Measurements from ENCODE around the gene PCGF5. TPM values are rescaled to one million over a fixed set of nuclear protein-coding genes. Genes with fewer than 3 reads are reported as not detected.
"Not testable (repeated sequence)": the region's sequence is repeated elsewhere in the genome, so short reads cannot be mapped to it uniquely, and the experiment has no call there.

The PCGF5 gene
- total RNA-seq, 1 experiment from 2014 or later: 4.8 TPM

GRCh38 chr10:91313796-91314485 lies 93.5 kb downstream of the PCGF5 start:
- Histone ChIP-seq H3K27me3 (ENCODE audit: control insufficient read depth, insufficient read depth, low read length) (no peaks in the 10 kb centered on the region), H3K36me3 (replicated peaks; ENCODE audit: control insufficient read depth, insufficient read depth, low read length) (no peaks in the 10 kb centered on the region), H3K4me3 (ENCODE audit: insufficient read depth, low read depth, low read length) (no peak overlapping the region)
- no peak for DNase-seq

- no peak for DNase-seq
- Histone ChIP-seq H3K36me3 (replicated peaks; ENCODE audit: control insufficient read depth, insufficient read depth, low read length) (no peaks in the 10 kb centered on the region), H3K27me3 (ENCODE audit: control insufficient read depth, insufficient read depth, low read length) (no peaks in the 10 kb centered on the region), H3K4me3 (ENCODE audit: insufficient read depth, low read depth, low read length) (no peak overlapping the region)
These were observed 96.0 kb downstream of the PCGF5 start for GRCh38 chr10:91316486-91316885.

GRCh38 chr10:91317541-91317940 lies 97.1 kb downstream of the PCGF5 start:
- Histone ChIP-seq H3K4me3 (ENCODE audit: insufficient read depth, low read depth, low read length) (no peak overlapping the region), H3K27me3 (ENCODE audit: control insufficient read depth, insufficient read depth, low read length) (no peaks in the 10 kb centered on the region), H3K36me3 (replicated peaks; ENCODE audit: control insufficient read depth, insufficient read depth, low read length) (no peaks in the 10 kb centered on the region)
- no peak for DNase-seq

- Histone ChIP-seq H3K27me3 (ENCODE audit: control insufficient read depth, insufficient read depth, low read length) (no peaks in the 10 kb centered on the region), H3K36me3 (replicated peaks; ENCODE audit: control insufficient read depth, insufficient read depth, low read length) (no peaks in the 10 kb centered on the region), H3K4me3 (ENCODE audit: insufficient read depth, low read depth, low read length) (no peak overlapping the region)
- DNase-seq: peak; percentile 27
These were observed 98.9 kb downstream of the PCGF5 start for GRCh38 chr10:91319336-91319735.

GRCh38 chr10:91323293-91323905 lies 102.9 kb downstream of the PCGF5 start:
- H3K36me3 ChIP-seq (replicated peaks; ENCODE audit: control insufficient read depth, insufficient read depth, low read length); H3K27me3 ChIP-seq (ENCODE audit: control insufficient read depth, insufficient read depth, low read length); H3K4me3 ChIP-seq (ENCODE audit: insufficient read depth, low read depth, low read length); DNase-seq: not testable (repeated sequence)

- Histone ChIP-seq H3K4me3 (ENCODE audit: insufficient read depth, low read depth, low read length) (no peak overlapping the region), H3K27me3 (ENCODE audit: control insufficient read depth, insufficient read depth, low read length) (no peaks in the 10 kb centered on the region), H3K36me3 (replicated peaks; ENCODE audit: control insufficient read depth, insufficient read depth, low read length) (no peaks in the 10 kb centered on the region)
- no peak for DNase-seq
These were observed 108.0 kb downstream of the PCGF5 start for GRCh38 chr10:91328320-91328984.

Other genes starting within 250 kb of the PCGF5 start
- gene HECTD2, start 189.7 kb downstream of the PCGF5 start, total RNA-seq (2014; rRNA removed; shearing (Covaris generic)): 9.2 and 9.3 TPM in 2 replicates